ENCODE results near the gene MYO1B.

MYO1B gene

GRCh38 chr2:191349990-191350389 is 104.8 kb downstream of the MYO1B start:
- H3K36me3 ChIP-seq (ENCODE audit: insufficient read depth, low read length) = no peaks in the 10 kb centered on the region
- DNase-seq (ENCODE audit: low read depth, low spot score) = no peak
- no peak overlapping the region for H3K27ac ChIP-seq
- TF ChIP-seq FOXP2 (optimal IDR thresholded peaks at IDR 0.05; ENCODE audit: control extremely low read depth, extremely low read length, insufficient read depth) (no peak), EZH2 (IDR thresholded peaks at IDR 0.05) (no peak), POLR2AphosphoS5 (IDR thresholded peaks at IDR 0.05; ENCODE audit: borderline replicate concordance, low read depth, low read length) (no peak)
- no peak overlapping the region for H3K4me3 ChIP-seq
- no peak overlapping the region for H3K9ac ChIP-seq (ENCODE audit: insufficient read length)
- no peaks in the 10 kb centered on the region for H3K9me3 ChIP-seq (ENCODE audit: low read depth, low read length)

DNA sequence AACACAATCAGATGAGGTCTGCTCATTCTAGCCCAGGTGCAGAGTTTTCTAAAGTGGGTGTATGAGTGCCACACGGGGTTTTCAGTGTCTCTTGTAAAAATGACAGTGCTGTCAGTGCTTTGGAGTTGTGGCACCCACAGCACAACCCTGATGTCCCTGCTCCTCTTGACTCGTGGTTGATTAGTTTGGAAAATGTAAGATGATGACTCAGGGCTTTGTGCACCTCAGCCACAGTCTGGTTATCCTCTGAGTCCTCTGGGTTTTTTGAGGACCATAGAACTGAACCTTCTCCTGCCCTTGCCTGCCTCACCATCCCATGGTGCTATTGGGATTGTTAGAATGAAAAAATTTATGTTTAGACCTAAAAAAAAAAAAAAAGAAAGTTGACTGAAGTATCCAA is 105.6 kb downstream of the MYO1B start:
- TF ChIP-seq POLR2AphosphoS5 (IDR thresholded peaks at IDR 0.05; ENCODE audit: borderline replicate concordance, low read depth, low read length) (no peak), FOXP2 (optimal IDR thresholded peaks at IDR 0.05; ENCODE audit: control extremely low read depth, extremely low read length, insufficient read depth) (no peak), EZH2 (IDR thresholded peaks at IDR 0.05) (no peak)
- H3K9me3 ChIP-seq (ENCODE audit: low read depth, low read length) = no peaks in the 10 kb centered on the region
- no peak overlapping the region for H3K9ac ChIP-seq (ENCODE audit: insufficient read length)
- no peaks in the 10 kb centered on the region for H3K36me3 ChIP-seq (ENCODE audit: insufficient read depth, low read length)
- no peak overlapping the region for H3K4me3 ChIP-seq
- H3K27ac ChIP-seq = no peak overlapping the region
- no peak for DNase-seq (ENCODE audit: low read depth, low spot score)

- H3K36me3 ChIP-seq (ENCODE audit: insufficient read depth, low read length) = no peaks in the 10 kb centered on the region
- no peak overlapping the region for H3K27ac ChIP-seq
Observed at GRCh38 chr2:191351298-191351697, 106.1 kb downstream of the MYO1B start.

GRCh38 chr2:191351921-191352320 is 106.7 kb downstream of the MYO1B start:
- Histone ChIP-seq H3K9ac (ENCODE audit: insufficient read length) (no peak overlapping the region), H3K9me3 (ENCODE audit: low read depth, low read length) (no peaks in the 10 kb centered on the region), H3K4me3 (no peak overlapping the region), H3K27ac (no peak overlapping the region), H3K36me3 (ENCODE audit: insufficient read depth, low read length) (no peaks in the 10 kb centered on the region)
- DNase-seq (ENCODE audit: low read depth, low spot score) = no peak
- no peak for TF ChIP-seq EZH2 (IDR thresholded peaks at IDR 0.05)
- no peak for TF ChIP-seq FOXP2 (optimal IDR thresholded peaks at IDR 0.05; ENCODE audit: control extremely low read depth, extremely low read length, insufficient read depth)
- TF ChIP-seq POLR2AphosphoS5 (IDR thresholded peaks at IDR 0.05; ENCODE audit: borderline replicate concordance, low read depth, low read length) = no peak

More at GRCh38 chr2:191351298-191351697, 106.1 kb downstream of the MYO1B start:
- Histone ChIP-seq H3K9me3 (ENCODE audit: low read depth, low read length) (no peaks in the 10 kb centered on the region), H3K9ac (ENCODE audit: insufficient read length) (no peak overlapping the region), H3K4me3 (no peak overlapping the region)
- no peak for TF ChIP-seq POLR2AphosphoS5 (IDR thresholded peaks at IDR 0.05; ENCODE audit: borderline replicate concordance, low read depth, low read length)
- no peak for DNase-seq (ENCODE audit: low read depth, low spot score)

DNA sequence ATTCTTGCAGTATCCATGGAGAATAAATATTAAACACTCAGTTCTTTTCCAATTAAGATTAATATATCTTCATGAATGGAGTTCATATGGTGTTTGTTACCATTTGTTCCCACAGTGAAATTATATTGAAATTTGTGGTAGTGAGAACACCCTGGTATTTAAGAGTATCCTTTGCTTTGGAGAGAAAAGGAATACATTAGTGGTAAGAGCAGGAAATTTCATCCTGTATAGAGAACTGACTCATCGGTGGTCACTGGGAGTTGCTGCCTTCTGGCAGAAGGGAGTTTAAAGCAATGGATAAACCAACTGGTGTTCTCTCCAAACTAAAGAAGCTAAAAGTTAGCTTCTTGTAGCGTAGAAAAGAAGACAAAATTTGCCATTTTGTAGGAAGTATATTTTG is 107.3 kb downstream of the MYO1B start:
- no peak overlapping the region for H3K27ac ChIP-seq
- TF ChIP-seq FOXP2 (optimal IDR thresholded peaks at IDR 0.05; ENCODE audit: control extremely low read depth, extremely low read length, insufficient read depth) (no peak), POLR2AphosphoS5 (IDR thresholded peaks at IDR 0.05; ENCODE audit: borderline replicate concordance, low read depth, low read length) (no peak), EZH2 (IDR thresholded peaks at IDR 0.05) (no peak)
- no peaks in the 10 kb centered on the region for H3K9me3 ChIP-seq (ENCODE audit: low read depth, low read length)
- no peak overlapping the region for H3K9ac ChIP-seq (ENCODE audit: insufficient read length)
- H3K36me3 ChIP-seq (ENCODE audit: insufficient read depth, low read length) = no peaks in the 10 kb centered on the region
- no peak for DNase-seq (ENCODE audit: low read depth, low spot score)
- H3K4me3 ChIP-seq = no peak overlapping the region

GRCh38 chr2:191355170-191355758 is 110.1 kb downstream of the MYO1B start:
- Histone ChIP-seq H3K4me3 (no peak overlapping the region), H3K27ac (no peak overlapping the region), H3K36me3 (ENCODE audit: insufficient read depth, low read length) (no peaks in the 10 kb centered on the region), H3K9ac (ENCODE audit: insufficient read length) (no peak overlapping the region), H3K9me3 (ENCODE audit: low read depth, low read length) (no peaks in the 10 kb centered on the region)
- DNase-seq (ENCODE audit: low read depth, low spot score) = no peak
- TF ChIP-seq EZH2 (IDR thresholded peaks at IDR 0.05) (no peak), POLR2AphosphoS5 (IDR thresholded peaks at IDR 0.05; ENCODE audit: borderline replicate concordance, low read depth, low read length) (no peak), FOXP2 (optimal IDR thresholded peaks at IDR 0.05; ENCODE audit: control extremely low read depth, extremely low read length, insufficient read depth) (no peak)

DNA sequence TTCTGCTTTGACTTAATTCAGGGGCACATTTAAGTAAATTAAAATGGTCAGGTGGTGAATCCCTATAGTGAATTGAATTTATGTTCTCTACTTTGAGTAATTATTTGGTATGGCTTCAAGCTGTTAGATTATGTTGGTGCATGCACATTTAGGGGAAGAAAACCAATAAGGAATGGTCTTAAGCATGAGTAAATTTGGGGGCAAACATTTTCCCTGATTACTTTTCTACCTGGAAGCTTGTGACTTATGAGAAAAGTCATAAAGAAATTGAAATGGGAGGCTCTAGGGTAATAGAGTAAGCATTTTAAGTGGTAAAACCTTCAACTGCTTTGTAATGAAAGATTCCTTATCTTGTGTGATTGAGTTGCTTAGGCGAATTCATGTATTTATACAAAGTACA is 112.5 kb downstream of the MYO1B start:
- H3K9ac ChIP-seq (ENCODE audit: insufficient read length) = no peak overlapping the region
- no peak for DNase-seq (ENCODE audit: low read depth, low spot score)
- no peaks in the 10 kb centered on the region for H3K9me3 ChIP-seq (ENCODE audit: low read depth, low read length)
- no peak overlapping the region for H3K4me3 ChIP-seq
- H3K27ac ChIP-seq = no peak overlapping the region
- no peak for TF ChIP-seq FOXP2 (optimal IDR thresholded peaks at IDR 0.05; ENCODE audit: control extremely low read depth, extremely low read length, insufficient read depth)
- no peak for TF ChIP-seq POLR2AphosphoS5 (IDR thresholded peaks at IDR 0.05; ENCODE audit: borderline replicate concordance, low read depth, low read length)
- TF ChIP-seq EZH2 (IDR thresholded peaks at IDR 0.05) = no peak
- H3K36me3 ChIP-seq (ENCODE audit: insufficient read depth, low read length) = no peaks in the 10 kb centered on the region

- TF ChIP-seq POLR2AphosphoS5 (IDR thresholded peaks at IDR 0.05; ENCODE audit: borderline replicate concordance, low read depth, low read length) (no peak), FOXP2 (optimal IDR thresholded peaks at IDR 0.05; ENCODE audit: control extremely low read depth, extremely low read length, insufficient read depth) (no peak), EZH2 (IDR thresholded peaks at IDR 0.05) (no peak)
- Histone ChIP-seq H3K36me3 (ENCODE audit: insufficient read depth, low read length) (no peaks in the 10 kb centered on the region), H3K4me3 (no peak overlapping the region), H3K27ac (no peak overlapping the region), H3K9ac (ENCODE audit: insufficient read length) (no peak overlapping the region), H3K9me3 (ENCODE audit: low read depth, low read length) (no peaks in the 10 kb centered on the region)
- no peak for DNase-seq (ENCODE audit: low read depth, low spot score)
Observed at GRCh38 chr2:191358325-191359025, 113.3 kb downstream of the MYO1B start.
